ENCODE results near the gene GALNT13. TPM values are rescaled to one million over a fixed set of nuclear protein-coding genes. Genes with fewer than 3 reads are reported as not detected.

The GALNT13 gene
- total RNA-seq, 1 donor from 2014 or later: not detected

DNA sequence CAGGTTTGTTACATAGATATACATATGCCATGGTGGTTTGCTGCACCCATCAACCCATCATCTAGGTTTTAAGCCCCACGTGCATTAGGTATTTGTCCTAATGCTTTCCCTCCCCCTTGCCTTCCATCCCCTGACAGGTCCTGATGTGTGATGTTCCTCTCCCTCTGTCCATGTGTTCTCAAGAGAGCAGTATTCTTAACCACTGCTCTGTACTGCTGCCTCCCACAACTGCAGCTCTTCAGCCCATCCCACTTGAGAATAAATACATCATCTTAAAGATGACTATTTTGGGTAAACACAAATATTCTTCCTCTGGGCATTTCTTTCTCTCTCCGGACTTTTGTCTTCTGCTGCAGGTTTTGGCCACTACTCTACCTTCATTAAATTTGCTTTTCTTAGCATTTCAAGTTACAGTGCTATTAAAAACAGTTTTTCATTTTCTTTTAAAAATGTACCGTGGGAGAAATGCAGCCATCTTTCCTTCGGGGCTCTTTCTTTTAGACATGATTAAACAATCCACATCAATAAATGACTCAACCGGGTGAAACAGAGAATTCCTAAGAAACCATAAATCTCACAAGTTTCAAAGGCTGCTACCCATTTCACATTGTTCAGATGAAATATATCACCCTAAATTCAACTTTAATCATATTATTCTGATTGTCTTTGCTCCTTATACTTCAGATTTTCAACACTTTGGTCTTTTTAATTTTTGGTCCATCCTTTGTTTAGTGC, 323.4 kb downstream of the GALNT13 start:
- intact Hi-C loops (cut with DNase I): no loop called here
- DNase-seq (ENCODE audit: missing footprints): no peak
- no peak for ATAC-seq

DNA sequence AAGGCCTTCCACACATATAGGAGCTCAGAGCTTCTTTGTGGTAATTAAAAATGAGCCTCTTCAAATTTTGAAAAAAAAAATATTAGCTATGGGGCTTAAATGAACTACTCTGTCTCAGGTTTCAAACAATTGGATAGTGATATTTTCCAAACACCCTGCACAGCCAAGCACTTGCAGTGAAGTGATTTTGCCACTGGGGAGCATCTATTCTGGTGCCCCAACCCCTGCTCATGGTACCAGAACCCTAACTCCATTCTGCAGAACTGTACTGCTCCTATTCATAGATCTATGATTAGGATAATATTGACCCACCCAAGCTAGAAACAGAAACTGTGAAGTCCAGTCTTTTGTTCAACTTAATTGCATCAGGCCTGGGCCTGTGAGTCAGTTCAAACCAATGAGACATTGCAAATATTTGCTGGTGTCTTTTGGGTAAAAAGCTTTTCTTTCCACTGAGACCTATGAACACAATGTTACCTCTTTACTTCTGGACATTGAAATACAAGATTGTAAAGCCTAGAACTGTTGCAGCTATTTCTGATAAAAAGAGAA, 324.0 kb downstream of the GALNT13 start:
- intact Hi-C loops (cut with DNase I): no loop called here
- DNase-seq (ENCODE audit: missing footprints): no peak
- no peak for ATAC-seq

DNA sequence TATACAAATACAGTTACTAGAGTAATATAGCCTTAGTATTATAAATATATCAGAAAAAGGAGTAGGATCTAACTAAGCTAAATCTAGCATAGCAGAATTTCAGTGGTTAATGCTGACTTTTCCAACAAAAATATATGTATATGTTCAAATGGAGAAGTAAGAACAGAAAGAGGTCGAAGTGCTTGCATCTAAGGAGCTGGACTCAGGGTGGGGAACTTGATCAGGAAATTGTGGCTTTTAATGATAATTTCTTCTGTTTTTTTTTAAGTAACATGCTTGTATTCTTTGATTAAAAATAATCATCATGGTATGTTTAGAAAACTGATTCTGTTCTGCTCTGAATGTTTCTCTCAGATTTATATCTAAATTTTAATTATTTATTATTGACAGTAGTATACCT, 327.1 kb downstream of the GALNT13 start:
- no peak for ATAC-seq
- intact Hi-C loops (cut with DNase I): no loop called here
- DNase-seq (ENCODE audit: missing footprints): no peak

DNA sequence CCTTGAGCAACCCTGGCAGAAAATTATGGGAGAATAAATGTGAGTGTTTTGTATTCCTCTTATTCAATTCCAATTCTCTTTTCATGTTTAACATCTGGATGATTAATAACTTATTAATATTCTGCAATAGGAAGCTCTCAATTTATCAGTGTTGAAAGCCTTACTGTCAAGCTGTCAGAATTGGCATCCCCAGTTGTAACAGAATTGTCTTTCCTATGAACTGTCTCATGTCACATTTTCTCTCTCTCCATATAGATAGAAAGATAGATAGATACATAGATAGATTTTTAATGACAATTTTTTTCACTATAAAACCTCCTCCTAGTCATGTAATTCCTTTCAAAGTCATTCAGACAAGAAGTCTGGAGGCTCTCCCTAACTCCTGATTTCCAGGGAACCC, 331.5 kb downstream of the GALNT13 start:
- no peak for ATAC-seq
- intact Hi-C loops (cut with DNase I): no loop called here

DNA sequence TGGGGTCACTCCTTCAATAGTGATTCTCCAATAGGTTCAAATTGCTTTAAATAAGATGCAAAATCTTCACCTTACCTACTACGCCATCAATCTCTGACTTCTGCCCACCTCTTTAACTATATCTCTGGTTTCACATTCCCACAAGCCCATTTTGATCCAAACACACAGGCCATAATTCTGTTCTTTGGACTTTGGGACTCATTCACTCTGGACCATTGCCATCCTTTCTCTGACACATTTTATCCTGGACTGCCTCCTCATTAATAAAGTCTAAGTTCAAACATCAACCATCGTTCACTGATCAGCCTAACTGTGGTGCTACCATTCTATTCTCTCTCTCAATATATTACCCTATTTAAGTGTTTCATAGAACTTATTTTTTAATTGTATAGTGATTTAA, 332.2 kb downstream of the GALNT13 start:
- no peak for ATAC-seq
- DNase-seq (ENCODE audit: missing footprints): no peak
- intact Hi-C loops (cut with DNase I): no loop called here

More for the DNA sequence above, 331.5 kb downstream of the GALNT13 start:
- no peak for DNase-seq (ENCODE audit: missing footprints)

DNA sequence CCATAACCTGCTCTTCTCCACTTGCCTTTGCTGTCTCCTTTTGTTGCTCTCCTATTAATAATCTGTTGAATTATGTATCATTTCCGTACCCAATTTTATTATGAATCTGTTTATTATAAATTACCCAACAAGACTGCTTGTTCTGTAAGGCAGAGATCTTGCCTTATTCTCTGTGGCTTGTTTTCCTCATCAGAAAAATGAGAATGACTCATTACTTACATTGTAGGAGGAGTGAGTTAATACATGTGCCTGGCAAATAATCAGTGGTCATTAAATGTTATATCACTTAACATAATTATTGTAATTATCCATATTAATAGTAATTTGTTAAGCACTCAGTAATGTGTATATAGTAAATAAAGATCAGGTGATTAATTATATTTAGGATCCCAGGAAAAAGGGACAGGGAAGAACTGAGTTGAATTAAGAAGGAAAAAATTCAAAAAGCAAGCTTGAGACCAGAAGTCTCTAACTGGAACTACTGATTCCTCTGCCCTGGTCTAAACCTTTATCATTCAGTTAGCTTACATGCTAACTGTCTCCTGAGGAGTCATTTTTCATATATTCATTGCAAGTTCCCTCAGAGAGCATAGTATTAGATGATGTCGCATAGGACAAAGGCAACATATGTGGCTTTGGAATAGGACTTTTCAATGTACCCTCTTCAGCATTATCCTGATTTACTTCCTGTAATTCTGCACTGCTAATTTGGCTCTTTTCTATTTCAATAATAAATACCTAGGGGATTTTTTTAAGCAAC, 335.7 kb downstream of the GALNT13 start:
- ATAC-seq (no peak), DNase-seq (ENCODE audit: missing footprints) (no peak)
- intact Hi-C loops (cut with DNase I): no loop called here

DNA sequence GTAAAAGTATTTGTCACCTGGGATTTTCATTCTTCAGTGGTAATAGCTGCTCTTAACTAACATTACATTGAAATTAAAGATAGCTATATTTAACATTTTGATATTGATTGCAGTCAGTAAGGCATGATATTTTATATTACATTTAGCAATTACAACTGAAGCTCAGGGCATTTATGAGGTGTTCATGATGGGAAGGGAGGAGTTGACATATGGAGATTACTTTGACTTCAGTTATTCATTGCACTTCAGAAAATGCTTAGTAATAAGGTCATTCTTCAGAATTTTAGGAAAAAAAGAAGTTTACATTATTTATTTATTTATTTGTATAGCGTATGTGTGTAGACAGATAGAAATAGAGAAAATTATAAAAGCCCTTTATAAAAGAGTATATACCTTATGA, 352.0 kb downstream of the GALNT13 start:
- ATAC-seq: no peak
- intact Hi-C loops (cut with DNase I): no loop called here
- DNase-seq (ENCODE audit: missing footprints): no peak

DNA sequence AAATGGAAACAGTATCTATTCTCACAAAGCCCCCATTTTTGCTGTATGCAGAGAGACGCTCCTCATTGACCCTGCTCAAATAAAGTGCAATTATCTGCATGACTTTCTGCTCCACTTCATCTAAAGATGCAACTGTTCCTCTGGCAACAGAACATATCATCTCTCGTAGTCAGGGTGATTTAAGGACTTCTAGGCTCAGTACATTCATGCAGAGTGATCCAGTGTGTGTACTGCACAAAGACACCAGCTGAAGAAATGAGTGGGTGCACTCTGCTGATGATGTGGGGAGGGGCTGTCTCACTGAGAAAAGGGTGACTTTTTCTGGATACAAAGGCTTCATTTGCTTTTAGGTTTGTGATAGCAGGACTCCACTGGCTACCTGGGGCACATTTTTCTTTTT, 355.2 kb downstream of the GALNT13 start:
- no peak for ATAC-seq
- no peak for DNase-seq (ENCODE audit: missing footprints)
- intact Hi-C loops (cut with DNase I): no loop called here

DNA sequence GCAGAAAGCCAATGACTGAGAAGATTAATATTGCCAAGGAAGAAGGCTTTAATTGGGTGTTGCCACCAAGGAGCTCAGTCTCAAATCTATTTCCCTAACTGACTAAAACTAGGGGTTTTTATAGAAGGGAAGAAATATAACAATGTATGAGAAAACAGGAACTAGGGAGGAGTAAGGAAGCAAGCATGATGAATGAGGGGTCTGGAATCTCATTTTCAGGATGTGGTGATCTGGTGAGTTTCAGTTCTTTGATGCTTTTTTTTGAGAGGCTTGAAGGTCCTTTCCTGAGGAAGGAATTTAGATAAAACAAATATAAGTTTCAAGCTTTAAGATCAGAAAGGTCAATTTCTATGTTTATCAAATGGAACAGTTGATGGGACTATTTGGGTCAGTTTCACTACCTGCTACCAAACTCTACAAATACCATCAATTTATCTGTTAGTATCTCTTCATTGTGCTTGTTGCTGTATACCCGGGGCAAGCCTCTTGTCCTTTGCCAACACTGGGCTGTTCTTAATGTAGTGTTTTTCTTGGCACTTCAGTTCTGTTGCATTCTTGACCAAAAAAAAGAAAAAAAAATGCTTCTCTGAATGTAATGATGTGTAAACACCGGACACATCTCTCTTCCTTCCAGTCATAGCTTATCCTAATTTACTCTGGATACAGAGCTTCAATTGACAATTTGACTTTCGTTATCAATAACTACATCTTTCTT, 357.0 kb downstream of the GALNT13 start:
- ATAC-seq (no peak), DNase-seq (ENCODE audit: missing footprints) (no peak)
- intact Hi-C loops (cut with DNase I): no loop called here

DNA sequence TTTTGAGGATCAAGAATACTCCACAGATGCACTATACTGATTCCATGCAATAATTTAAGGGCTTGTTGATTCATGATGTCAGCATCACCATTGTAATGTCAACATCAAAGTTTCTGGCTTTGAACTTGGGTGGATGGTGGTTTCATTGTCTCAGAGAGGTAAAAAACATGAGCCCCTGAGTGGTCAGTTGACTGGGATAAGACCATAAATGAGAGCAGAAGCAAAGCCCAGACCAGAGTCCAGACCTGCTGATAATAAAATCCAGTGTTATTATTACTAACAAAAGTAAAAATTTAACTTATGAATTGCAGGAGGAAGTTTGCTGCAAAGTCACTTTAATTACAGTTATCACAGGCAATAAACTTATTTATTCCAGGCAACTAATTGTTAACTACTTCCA, 358.2 kb downstream of the GALNT13 start:
- ATAC-seq (no peak), DNase-seq (ENCODE audit: missing footprints) (no peak)
- intact Hi-C loops (cut with DNase I): no loop called here

DNA sequence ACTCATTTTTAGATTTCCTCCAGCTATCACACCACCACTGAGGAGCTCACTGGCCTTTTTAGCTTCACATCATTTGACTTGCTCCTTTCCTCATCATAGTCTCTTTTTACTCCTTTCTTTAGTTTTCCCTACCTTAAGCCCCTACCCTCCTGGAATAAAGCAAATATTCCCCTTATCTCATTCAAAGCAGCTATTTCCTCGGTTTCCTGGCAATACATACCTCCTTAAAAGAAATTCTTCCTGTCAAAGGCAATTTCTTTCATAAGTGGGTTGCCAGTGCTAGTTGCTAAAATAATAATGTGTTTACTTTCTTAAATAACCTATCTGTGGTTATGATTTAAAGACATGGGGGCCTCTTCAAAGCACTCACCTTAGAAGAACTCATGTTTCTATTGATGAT, 359.3 kb downstream of the GALNT13 start:
- no peak for ATAC-seq
- intact Hi-C loops (cut with DNase I): no loop called here
- DNase-seq (ENCODE audit: missing footprints): no peak

DNA sequence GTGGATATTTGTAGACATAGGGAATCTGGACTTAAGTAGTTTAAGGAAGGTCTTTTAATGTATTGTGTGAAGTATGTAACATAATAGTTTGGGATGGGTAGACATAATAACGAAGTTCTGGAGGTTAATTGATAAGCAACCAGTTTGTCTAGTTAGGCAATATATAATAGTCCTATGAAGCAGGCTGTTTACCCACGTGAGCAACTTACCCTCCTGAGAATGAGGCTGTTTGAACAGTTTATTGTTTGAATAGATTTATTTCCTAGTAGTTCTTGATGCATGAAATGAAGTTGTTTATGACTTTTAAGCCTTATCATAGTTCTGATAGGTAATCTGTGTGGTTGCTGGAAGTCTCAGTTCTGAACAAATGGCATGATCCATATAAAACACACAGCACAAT, 361.5 kb downstream of the GALNT13 start:
- DNase-seq (ENCODE audit: missing footprints) (no peak), ATAC-seq (no peak)
- intact Hi-C loops (cut with DNase I): no loop called here

DNA sequence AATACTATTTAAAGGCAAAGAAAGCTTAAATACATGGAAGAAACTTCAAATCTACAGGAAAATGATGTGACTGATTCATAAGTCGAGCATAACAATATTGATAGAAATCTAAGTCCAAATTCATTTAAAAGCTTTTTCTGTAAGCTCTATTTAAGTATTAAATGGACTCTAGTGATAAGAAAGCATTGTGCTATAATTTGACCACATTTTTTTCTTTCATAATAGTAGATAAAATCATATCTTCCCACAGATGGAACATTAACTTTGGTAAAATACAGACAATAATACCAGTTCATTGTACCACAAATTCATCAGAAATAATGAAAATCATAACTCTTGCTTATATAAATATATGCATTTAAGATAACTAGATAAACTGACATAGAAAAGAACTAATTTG, 366.5 kb downstream of the GALNT13 start:
- ATAC-seq (no peak), DNase-seq (ENCODE audit: missing footprints) (no peak)
- intact Hi-C loops (cut with DNase I): no loop called here

DNA sequence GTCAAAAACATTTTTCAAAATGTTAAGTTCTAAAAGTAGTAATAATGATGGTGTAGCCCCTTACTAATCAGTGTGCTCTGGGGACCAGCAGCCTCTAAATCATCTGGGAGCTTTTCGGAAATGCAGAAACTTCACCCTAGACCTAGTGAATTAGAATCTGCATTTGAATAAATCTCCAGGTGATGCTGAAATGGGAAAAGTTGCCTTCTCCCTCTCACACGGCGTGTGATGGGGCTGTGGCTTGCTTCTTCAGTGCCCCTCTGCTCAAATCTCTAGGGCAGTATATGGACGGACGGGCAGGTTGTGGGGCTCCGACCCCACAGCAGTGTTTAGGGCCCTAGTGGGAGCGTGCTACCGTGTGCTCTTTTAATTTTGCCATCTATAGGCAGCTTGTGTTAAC, 368.6 kb downstream of the GALNT13 start:
- intact Hi-C loops (cut with DNase I): no loop called here
- no peak for ATAC-seq

DNA sequence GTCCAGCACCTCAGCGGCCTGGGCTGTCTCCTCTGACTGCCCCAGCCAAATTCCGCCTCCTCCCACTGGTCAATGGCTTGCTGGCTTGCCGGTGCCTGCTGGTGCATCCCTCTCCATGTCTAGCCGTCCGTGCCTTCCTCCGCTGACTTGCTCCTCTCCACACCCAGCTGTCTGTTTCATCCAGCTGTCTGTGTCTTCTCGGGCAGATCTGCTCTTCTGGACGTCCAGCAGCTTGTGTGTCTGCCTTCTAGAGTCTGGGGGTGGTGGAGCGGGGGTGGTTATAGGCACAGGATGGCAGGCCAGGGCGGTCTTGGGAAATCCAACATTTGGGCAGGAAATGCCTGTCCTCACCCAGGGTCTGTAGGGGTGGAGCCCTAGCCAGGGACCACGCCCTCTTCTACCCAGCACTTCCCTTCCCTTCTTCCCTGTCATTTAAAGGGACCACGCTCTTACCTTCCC, 369.2 kb downstream of the GALNT13 start:
- ATAC-seq (no peak), DNase-seq (ENCODE audit: missing footprints) (no peak)
- intact Hi-C loops (cut with DNase I): no loop called here

More for the DNA sequence above, 368.6 kb downstream of the GALNT13 start:
- DNase-seq (ENCODE audit: missing footprints): no peak

DNA sequence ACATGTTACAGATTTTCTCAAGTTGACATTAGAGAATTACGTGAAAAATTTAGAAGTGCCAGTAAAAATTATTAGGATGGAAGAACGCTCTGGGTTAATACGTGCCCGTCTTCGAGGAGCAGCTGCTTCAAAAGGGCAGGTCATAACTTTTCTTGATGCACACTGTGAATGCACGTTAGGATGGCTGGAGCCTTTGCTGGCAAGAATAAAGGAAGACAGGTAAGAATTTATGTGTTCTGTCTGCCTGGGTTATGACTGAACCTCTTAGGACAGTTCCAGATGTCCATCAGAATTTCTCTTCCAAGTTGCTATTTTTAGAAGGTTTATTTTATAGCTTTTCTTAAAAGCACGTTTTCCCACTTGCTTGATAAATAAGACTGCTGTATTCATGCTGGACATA, 371.0 kb downstream of the GALNT13 start:
- DNase-seq (ENCODE audit: missing footprints) (no peak), ATAC-seq (no peak)
- intact Hi-C loops (cut with DNase I): no loop called here

DNA sequence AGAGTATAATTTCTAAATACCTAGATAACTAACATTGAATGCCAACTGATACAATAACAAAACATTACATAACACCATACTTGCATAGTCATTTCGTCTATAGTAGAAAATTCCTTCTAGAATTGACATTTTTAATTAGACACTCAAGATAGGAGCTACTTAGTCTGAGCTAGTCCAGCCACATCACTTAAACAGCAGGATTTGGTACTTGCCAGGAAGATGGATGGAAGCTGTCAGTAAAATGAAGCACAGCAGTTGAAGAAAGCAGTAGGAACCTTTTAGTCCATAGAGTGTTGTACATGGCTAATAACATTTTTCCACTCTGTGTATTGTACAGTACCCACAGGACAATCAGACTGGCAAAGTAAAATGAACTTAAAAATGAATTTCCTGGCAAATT, 372.0 kb downstream of the GALNT13 start:
- ATAC-seq: no peak
- no peak for DNase-seq (ENCODE audit: missing footprints)
- intact Hi-C loops (cut with DNase I): no loop called here

DNA sequence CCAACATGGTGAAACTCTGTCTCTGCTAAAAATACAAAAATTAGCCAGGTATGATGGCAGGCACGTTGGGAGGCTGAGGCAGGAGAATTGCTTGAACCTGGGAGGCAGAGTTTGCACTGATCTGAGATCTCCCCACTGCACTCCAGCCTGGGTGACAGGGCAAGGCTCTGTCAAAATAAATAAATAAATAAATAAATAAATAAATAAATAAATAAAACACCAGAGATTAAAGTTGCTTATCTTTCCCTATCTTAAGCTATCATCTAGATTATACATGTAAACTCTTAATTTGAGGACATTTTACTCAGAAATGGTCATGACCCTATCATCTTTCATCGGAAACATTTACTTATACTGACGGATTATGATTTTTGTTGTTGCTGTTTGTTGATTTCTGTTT, 373.2 kb downstream of the GALNT13 start:
- ATAC-seq: no peak
- DNase-seq (ENCODE audit: missing footprints): no peak
- intact Hi-C loops (cut with DNase I): no loop called here

DNA sequence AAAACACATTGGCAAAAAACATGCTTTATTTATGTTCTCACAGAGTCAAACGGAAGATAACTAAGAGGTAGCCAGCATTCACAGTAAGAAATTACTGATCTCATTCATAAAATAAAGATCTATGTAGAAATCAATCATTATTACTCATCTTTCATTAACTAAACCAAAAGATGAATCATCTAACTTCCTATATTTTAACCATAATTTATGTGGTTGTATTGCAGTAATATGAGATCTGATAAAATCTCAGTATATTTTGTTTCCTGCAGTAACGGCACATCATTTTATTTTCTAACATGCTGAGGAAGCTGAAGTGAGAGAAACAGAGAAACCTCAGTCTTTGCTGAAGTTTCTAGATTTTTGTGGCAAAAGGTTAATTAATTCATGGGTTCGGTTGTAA, 375.8 kb downstream of the GALNT13 start:
- ATAC-seq: no peak
- no peak for DNase-seq (ENCODE audit: missing footprints)
- intact Hi-C loops (cut with DNase I): no loop called here

DNA sequence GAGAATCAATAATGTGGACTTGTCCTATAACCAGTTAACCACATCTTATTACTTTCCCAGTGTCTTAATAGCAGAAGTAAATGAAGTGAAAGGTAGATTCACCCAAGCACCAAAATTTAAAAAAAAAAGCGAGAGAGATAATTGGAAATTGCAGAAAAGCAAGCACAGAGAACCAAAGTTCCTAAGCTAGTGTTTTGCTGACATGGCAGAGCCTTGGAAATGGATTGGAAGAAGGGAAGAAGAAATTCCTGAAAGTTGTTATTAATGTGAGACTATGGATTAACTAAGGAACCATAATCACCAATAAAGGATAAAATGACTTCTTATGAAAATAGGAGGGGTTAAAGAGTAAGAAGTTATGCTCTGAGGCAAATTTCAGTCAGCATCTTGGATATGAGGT, 384.4 kb downstream of the GALNT13 start:
- no peak for DNase-seq (ENCODE audit: missing footprints)
- intact Hi-C loops (cut with DNase I): no loop called here
- ATAC-seq: no peak

Measured in Right ventricle myocardium inferior (tissue), 1 donor.